ENCODE data around the gene SLC13A3.
"Not testable (repeated sequence)": the region's sequence is repeated elsewhere in the genome, so short reads cannot be mapped to it uniquely, and the experiment has no call there.

Gene SLC13A3

GRCh38 chr20:46681032-46681854, 30.0 kb upstream of the SLC13A3 start:
- no peaks in the 10 kb centered on the region for H3K27me3 ChIP-seq (ENCODE audit: control insufficient read depth, insufficient read depth, low read length, poor library complexity, severe bottlenecking)
- no peak overlapping the region for H3K27ac ChIP-seq (ENCODE audit: insufficient read depth, low read depth, low read length, poor library complexity, severe bottlenecking)
- H3K4me3 ChIP-seq (ENCODE audit: insufficient read depth, low read depth, low read length) = no peak overlapping the region
- 56 to 59% methylated on average over 14 of the region's 14 CpGs for WGBS, 2 experiments
- peaks cover 14% of the 10 kb centered on the region for H3K36me3 ChIP-seq (ENCODE audit: control insufficient read depth, insufficient read depth, low read length)
- H3K9me3 ChIP-seq (ENCODE audit: control insufficient read depth, low read length) = no peaks in the 10 kb centered on the region
- peaks cover 23% of the 10 kb centered on the region for H3K4me1 ChIP-seq (ENCODE audit: control insufficient read depth, insufficient read depth, low read length)

- 92 to 96% methylated on average over 2 of the region's 2 CpGs for WGBS, 2 experiments
- Histone ChIP-seq H3K9me3 (ENCODE audit: control insufficient read depth, low read length) (no peaks in the 10 kb centered on the region), H3K27me3 (ENCODE audit: control insufficient read depth, insufficient read depth, low read length, poor library complexity, severe bottlenecking) (no peaks in the 10 kb centered on the region), H3K4me1 (ENCODE audit: control insufficient read depth, insufficient read depth, low read length) (peaks cover 23% of the 10 kb centered on the region), H3K4me3 (ENCODE audit: insufficient read depth, low read depth, low read length) (no peak overlapping the region), H3K36me3 (ENCODE audit: control insufficient read depth, insufficient read depth, low read length) (peaks cover 11% of the 10 kb centered on the region), H3K27ac (ENCODE audit: insufficient read depth, low read depth, low read length, poor library complexity, severe bottlenecking) (no peak overlapping the region)
Measured at GRCh38 chr20:46680684-46681031, 29.4 kb upstream of the SLC13A3 start.

- peaks cover 4% of the 10 kb centered on the region for H3K36me3 ChIP-seq (ENCODE audit: control insufficient read depth, insufficient read depth, low read length)
- no peaks in the 10 kb centered on the region for H3K9me3 ChIP-seq (ENCODE audit: control insufficient read depth, low read length)
- 87 to 89% methylated on average over 4 of the region's 4 CpGs for WGBS, 2 experiments
- H3K4me1 ChIP-seq (ENCODE audit: control insufficient read depth, insufficient read depth, low read length) = peaks cover 19% of the 10 kb centered on the region
- no peak overlapping the region for H3K27ac ChIP-seq (ENCODE audit: insufficient read depth, low read depth, low read length, poor library complexity, severe bottlenecking)
- H3K27me3 ChIP-seq (ENCODE audit: control insufficient read depth, insufficient read depth, low read length, poor library complexity, severe bottlenecking) = no peaks in the 10 kb centered on the region
- H3K4me3 ChIP-seq (ENCODE audit: insufficient read depth, low read depth, low read length) = no peak overlapping the region
Measured at GRCh38 chr20:46678516-46678915, 27.3 kb upstream of the SLC13A3 start.

GRCh38 chr20:46677608-46678007, 26.3 kb upstream of the SLC13A3 start:
- Histone ChIP-seq H3K27me3 (ENCODE audit: control insufficient read depth, insufficient read depth, low read length, poor library complexity, severe bottlenecking) (no peaks in the 10 kb centered on the region), H3K4me1 (ENCODE audit: control insufficient read depth, insufficient read depth, low read length) (peaks cover 11% of the 10 kb centered on the region), H3K27ac (ENCODE audit: insufficient read depth, low read depth, low read length, poor library complexity, severe bottlenecking) (no peak overlapping the region), H3K4me3 (ENCODE audit: insufficient read depth, low read depth, low read length) (no peak overlapping the region), H3K9me3 (ENCODE audit: control insufficient read depth, low read length) (no peaks in the 10 kb centered on the region), H3K36me3 (ENCODE audit: control insufficient read depth, insufficient read depth, low read length) (peaks cover 4% of the 10 kb centered on the region)
- 91 to 97% methylated on average over 5 of the region's 5 CpGs for WGBS, 2 experiments

GRCh38 chr20:46676649-46677316, 25.5 kb upstream of the SLC13A3 start:
- WGBS, 2 experiments = 91 to 94% methylated on average over 12 to 13 of the region's 14 CpGs
- H3K27me3 ChIP-seq (ENCODE audit: control insufficient read depth, insufficient read depth, low read length, poor library complexity, severe bottlenecking); H3K4me1 ChIP-seq (ENCODE audit: control insufficient read depth, insufficient read depth, low read length); H3K4me3 ChIP-seq (ENCODE audit: insufficient read depth, low read depth, low read length); H3K36me3 ChIP-seq (ENCODE audit: control insufficient read depth, insufficient read depth, low read length); H3K9me3 ChIP-seq (ENCODE audit: control insufficient read depth, low read length); H3K27ac ChIP-seq (ENCODE audit: insufficient read depth, low read depth, low read length, poor library complexity, severe bottlenecking): not testable (repeated sequence)

- Histone ChIP-seq H3K4me1 (ENCODE audit: control insufficient read depth, insufficient read depth, low read length) (peaks cover 4% of the 10 kb centered on the region), H3K27ac (ENCODE audit: insufficient read depth, low read depth, low read length, poor library complexity, severe bottlenecking) (no peak overlapping the region), H3K27me3 (ENCODE audit: control insufficient read depth, insufficient read depth, low read length, poor library complexity, severe bottlenecking) (no peaks in the 10 kb centered on the region), H3K4me3 (ENCODE audit: insufficient read depth, low read depth, low read length) (no peak overlapping the region), H3K9me3 (ENCODE audit: control insufficient read depth, low read length) (no peaks in the 10 kb centered on the region), H3K36me3 (ENCODE audit: control insufficient read depth, insufficient read depth, low read length) (peaks cover 4% of the 10 kb centered on the region)
- 64 to 69% methylated on average over 14 of the region's 14 CpGs for WGBS, 2 experiments
Measured at GRCh38 chr20:46674253-46675083, 23.2 kb upstream of the SLC13A3 start.

GRCh38 chr20:46673394-46674252, 22.4 kb upstream of the SLC13A3 start:
- Histone ChIP-seq H3K4me1 (ENCODE audit: control insufficient read depth, insufficient read depth, low read length) (peaks cover 4% of the 10 kb centered on the region), H3K27ac (ENCODE audit: insufficient read depth, low read depth, low read length, poor library complexity, severe bottlenecking) (no peak overlapping the region), H3K27me3 (ENCODE audit: control insufficient read depth, insufficient read depth, low read length, poor library complexity, severe bottlenecking) (no peaks in the 10 kb centered on the region), H3K4me3 (ENCODE audit: insufficient read depth, low read depth, low read length) (no peak overlapping the region), H3K9me3 (ENCODE audit: control insufficient read depth, low read length) (no peaks in the 10 kb centered on the region), H3K36me3 (ENCODE audit: control insufficient read depth, insufficient read depth, low read length) (peaks cover under 1% of the 10 kb centered on the region)
- WGBS, 2 experiments = 74 to 76% methylated on average over 11 of the region's 11 CpGs

GRCh38 chr20:46672543-46673148, 21.4 kb upstream of the SLC13A3 start:
- peaks cover 4% of the 10 kb centered on the region for H3K4me1 ChIP-seq (ENCODE audit: control insufficient read depth, insufficient read depth, low read length)
- WGBS, 2 experiments = 94 to 95% methylated on average over 5 of the region's 5 CpGs
- no peaks in the 10 kb centered on the region for H3K36me3 ChIP-seq (ENCODE audit: control insufficient read depth, insufficient read depth, low read length)
- H3K27me3 ChIP-seq (ENCODE audit: control insufficient read depth, insufficient read depth, low read length, poor library complexity, severe bottlenecking) = no peaks in the 10 kb centered on the region
- no peaks in the 10 kb centered on the region for H3K9me3 ChIP-seq (ENCODE audit: control insufficient read depth, low read length)
- no peak overlapping the region for H3K4me3 ChIP-seq (ENCODE audit: insufficient read depth, low read depth, low read length)
- no peak overlapping the region for H3K27ac ChIP-seq (ENCODE audit: insufficient read depth, low read depth, low read length, poor library complexity, severe bottlenecking)

- 90 to 95% methylated on average over 3 of the region's 3 CpGs for WGBS, 2 experiments
- peaks cover 4% of the 10 kb centered on the region for H3K4me1 ChIP-seq (ENCODE audit: control insufficient read depth, insufficient read depth, low read length)
- H3K9me3 ChIP-seq (ENCODE audit: control insufficient read depth, low read length) = no peaks in the 10 kb centered on the region
- H3K4me3 ChIP-seq (ENCODE audit: insufficient read depth, low read depth, low read length) = no peak overlapping the region
- H3K27ac ChIP-seq (ENCODE audit: insufficient read depth, low read depth, low read length, poor library complexity, severe bottlenecking) = no peak overlapping the region
- no peaks in the 10 kb centered on the region for H3K36me3 ChIP-seq (ENCODE audit: control insufficient read depth, insufficient read depth, low read length)
- H3K27me3 ChIP-seq (ENCODE audit: control insufficient read depth, insufficient read depth, low read length, poor library complexity, severe bottlenecking) = no peaks in the 10 kb centered on the region
Measured at GRCh38 chr20:46671866-46672542, 20.7 kb upstream of the SLC13A3 start.
